Measurements from ENCODE around the gene FUBP3.

Gene FUBP3

GRCh38 chr9:130578865-130579737 is at the start of gene FUBP3:
FUBP3 (plus strand) TSS chr9:130579577; CDS start chr9:130579681, 104 bp downstream.
- DNase-seq = peak; percentile 86

GRCh38 chr9:130530938-130531337 is 48.4 kb upstream of the FUBP3 start:
- DNase-seq = no peak

- DNase-seq = no peak
Measured at GRCh38 chr9:130531670-130532069, 47.7 kb upstream of the FUBP3 start.

GRCh38 chr9:130532426-130533080 is 46.8 kb upstream of the FUBP3 start:
- DNase-seq = no peak

- no peak for DNase-seq
Measured at GRCh38 chr9:130535818-130536521, 43.4 kb upstream of the FUBP3 start.

- no peak for DNase-seq
Measured at GRCh38 chr9:130536701-130537107, 42.7 kb upstream of the FUBP3 start.

GRCh38 chr9:130537346-130538050 is 41.9 kb upstream of the FUBP3 start:
- DNase-seq = no peak

GRCh38 chr9:130539420-130540223 is 39.8 kb upstream of the FUBP3 start:
- no peak for DNase-seq

GRCh38 chr9:130541533-130541932 is 37.8 kb upstream of the FUBP3 start:
- no peak for DNase-seq

GRCh38 chr9:130542038-130542437 is 37.3 kb upstream of the FUBP3 start:
- DNase-seq = no peak

- DNase-seq = no peak
Measured at GRCh38 chr9:130542457-130543228, 36.7 kb upstream of the FUBP3 start.

GRCh38 chr9:130543368-130543767 is 36.0 kb upstream of the FUBP3 start:
- DNase-seq = no peak

- no peak for DNase-seq
Measured at GRCh38 chr9:130543859-130544258, 35.5 kb upstream of the FUBP3 start.

GRCh38 chr9:130544364-130544763 is 35.0 kb upstream of the FUBP3 start:
- no peak for DNase-seq

- DNase-seq = no peak
Measured at GRCh38 chr9:130548103-130548502, 31.3 kb upstream of the FUBP3 start.

- no peak for DNase-seq
Measured at GRCh38 chr9:130549093-130549735, 30.2 kb upstream of the FUBP3 start.

GRCh38 chr9:130554606-130555005 is 24.8 kb upstream of the FUBP3 start:
- DNase-seq = no peak

- no peak for DNase-seq
Measured at GRCh38 chr9:130555061-130555460, 24.3 kb upstream of the FUBP3 start.

- no peak for DNase-seq
Measured at GRCh38 chr9:130555968-130556367, 23.4 kb upstream of the FUBP3 start.

GRCh38 chr9:130556396-130557076 is 22.8 kb upstream of the FUBP3 start:
- no peak for DNase-seq

Measured in CD4-positive, alpha-beta T cell treated with Interleukin-15 for 1 hour (primary cell).